Measurements from ENCODE around the gene NEUROG2. TPM values are rescaled to one million over a fixed set of nuclear protein-coding genes. Genes with fewer than 3 reads are reported as not detected.
A peak's percentile ranks its signal among the peaks of the same experiment; 100 is the strongest.
"Not testable (repeated sequence)": the region's sequence is repeated elsewhere in the genome, so short reads cannot be mapped to it uniquely, and the experiment has no call there.

The NEUROG2 gene
- polyA plus RNA-seq, 1 donor: not detected

GRCh38 chr4:112546476-112546875 lies 30.5 kb upstream of the NEUROG2 start:
- Histone ChIP-seq H3K27me3 (ENCODE audit: control insufficient read depth, insufficient read depth, low read length) (no peaks in the 10 kb centered on the region), H3K4me3 (ENCODE audit: low read length) (no peak overlapping the region), H3K36me3 (ENCODE audit: control insufficient read depth, insufficient read depth, low read length) (peaks cover 3% of the 10 kb centered on the region), H3K9me3 (ENCODE audit: control insufficient read depth, low read depth, low read length) (no peaks in the 10 kb centered on the region), H3K27ac (ENCODE audit: low read length) (no peak overlapping the region), H3K4me1 (ENCODE audit: control insufficient read depth, insufficient read depth, low read length) (no peaks in the 10 kb centered on the region)
- no CpG with 5 or more reads among the region's 2 CpGs for WGBS (ENCODE audit: insufficient coverage, low lambda C conversion rate)
- DNase-seq: no peak

- Histone ChIP-seq H3K4me3 (ENCODE audit: low read length) (no peak overlapping the region), H3K27me3 (ENCODE audit: control insufficient read depth, insufficient read depth, low read length) (no peaks in the 10 kb centered on the region), H3K36me3 (ENCODE audit: control insufficient read depth, insufficient read depth, low read length) (peaks cover 3% of the 10 kb centered on the region), H3K27ac (ENCODE audit: low read length) (no peak overlapping the region), H3K9me3 (ENCODE audit: control insufficient read depth, low read depth, low read length) (no peaks in the 10 kb centered on the region), H3K4me1 (ENCODE audit: control insufficient read depth, insufficient read depth, low read length) (no peaks in the 10 kb centered on the region)
- WGBS (ENCODE audit: insufficient coverage, low lambda C conversion rate): 90% methylated on average over 1 of the region's 3 CpGs
- DNase-seq: no peak
Observed at GRCh38 chr4:112545346-112545745, 29.4 kb upstream of the NEUROG2 start.

GRCh38 chr4:112540695-112541094 lies 24.7 kb upstream of the NEUROG2 start:
- no peak overlapping the region for H3K4me3 ChIP-seq (ENCODE audit: low read length)
- no peak for DNase-seq
- H3K27me3 ChIP-seq (ENCODE audit: control insufficient read depth, insufficient read depth, low read length): no peaks in the 10 kb centered on the region

GRCh38 chr4:112536123-112536522 lies 20.1 kb upstream of the NEUROG2 start:
- H3K4me1 ChIP-seq (ENCODE audit: control insufficient read depth, insufficient read depth, low read length): no peaks in the 10 kb centered on the region

More at GRCh38 chr4:112540695-112541094, 24.7 kb upstream of the NEUROG2 start:
- H3K36me3 ChIP-seq (ENCODE audit: control insufficient read depth, insufficient read depth, low read length): no peaks in the 10 kb centered on the region
- no CpG with 5 or more reads among the region's 1 CpG for WGBS (ENCODE audit: insufficient coverage, low lambda C conversion rate)
- no peaks in the 10 kb centered on the region for H3K9me3 ChIP-seq (ENCODE audit: control insufficient read depth, low read depth, low read length)
- H3K27ac ChIP-seq (ENCODE audit: low read length): no peak overlapping the region
- H3K4me1 ChIP-seq (ENCODE audit: control insufficient read depth, insufficient read depth, low read length): no peaks in the 10 kb centered on the region

GRCh38 chr4:112532267-112532666 lies 16.3 kb upstream of the NEUROG2 start:
- peaks cover 11% of the 10 kb centered on the region for H3K27me3 ChIP-seq (ENCODE audit: control insufficient read depth, insufficient read depth, low read length)
- H3K4me1 ChIP-seq (ENCODE audit: control insufficient read depth, insufficient read depth, low read length): no peaks in the 10 kb centered on the region
- WGBS (ENCODE audit: insufficient coverage, low lambda C conversion rate): 86% methylated on average over 1 of the region's 3 CpGs
- H3K27ac ChIP-seq (ENCODE audit: low read length): no peak overlapping the region
- no peaks in the 10 kb centered on the region for H3K9me3 ChIP-seq (ENCODE audit: control insufficient read depth, low read depth, low read length)
- no peak for DNase-seq
- H3K36me3 ChIP-seq (ENCODE audit: control insufficient read depth, insufficient read depth, low read length): no peaks in the 10 kb centered on the region
- H3K4me3 ChIP-seq (ENCODE audit: low read length): no peak overlapping the region

More at GRCh38 chr4:112536123-112536522, 20.1 kb upstream of the NEUROG2 start:
- no peak for DNase-seq
- Histone ChIP-seq H3K27ac (ENCODE audit: low read length) (no peak overlapping the region), H3K36me3 (ENCODE audit: control insufficient read depth, insufficient read depth, low read length) (no peaks in the 10 kb centered on the region), H3K27me3 (ENCODE audit: control insufficient read depth, insufficient read depth, low read length) (no peaks in the 10 kb centered on the region), H3K9me3 (ENCODE audit: control insufficient read depth, low read depth, low read length) (no peaks in the 10 kb centered on the region), H3K4me3 (ENCODE audit: low read length) (no peak overlapping the region)
- WGBS (ENCODE audit: insufficient coverage, low lambda C conversion rate): 71% methylated on average over 1 of the region's 2 CpGs

- DNase-seq: no peak
- Histone ChIP-seq H3K27me3 (ENCODE audit: control insufficient read depth, insufficient read depth, low read length) (peaks cover 19% of the 10 kb centered on the region), H3K4me3 (ENCODE audit: low read length) (no peak overlapping the region), H3K9me3 (ENCODE audit: control insufficient read depth, low read depth, low read length) (no peaks in the 10 kb centered on the region), H3K27ac (ENCODE audit: low read length) (no peak overlapping the region), H3K36me3 (ENCODE audit: control insufficient read depth, insufficient read depth, low read length) (no peaks in the 10 kb centered on the region), H3K4me1 (ENCODE audit: control insufficient read depth, insufficient read depth, low read length) (no peaks in the 10 kb centered on the region)
- WGBS (ENCODE audit: insufficient coverage, low lambda C conversion rate): 40% methylated on average over 1 of the region's 1 CpG
Observed at GRCh38 chr4:112531146-112531545, 15.2 kb upstream of the NEUROG2 start.

GRCh38 chr4:112526061-112526460 lies 10.1 kb upstream of the NEUROG2 start:
- Histone ChIP-seq H3K9me3 (ENCODE audit: control insufficient read depth, low read depth, low read length) (peaks cover 4% of the 10 kb centered on the region), H3K27me3 (ENCODE audit: control insufficient read depth, insufficient read depth, low read length) (peaks cover 67% of the 10 kb centered on the region), H3K4me1 (ENCODE audit: control insufficient read depth, insufficient read depth, low read length) (no peaks in the 10 kb centered on the region), H3K27ac (ENCODE audit: low read length) (no peak overlapping the region), H3K36me3 (ENCODE audit: control insufficient read depth, insufficient read depth, low read length) (no peaks in the 10 kb centered on the region), H3K4me3 (ENCODE audit: low read length) (no peak overlapping the region)
- no peak for DNase-seq
- no CpG with 5 or more reads among the region's 1 CpG for WGBS (ENCODE audit: insufficient coverage, low lambda C conversion rate)

- DNase-seq: peak in 1 of 2 donors; percentile 61
- WGBS (ENCODE audit: insufficient coverage, low lambda C conversion rate): no CpG with 5 or more reads among the region's 46 CpGs
- H3K9me3 ChIP-seq (ENCODE audit: control insufficient read depth, low read depth, low read length): peaks cover 4% of the 10 kb centered on the region
- H3K4me3 ChIP-seq (ENCODE audit: low read length): peak overlapping the region; percentile 13
- peaks cover 79% of the 10 kb centered on the region for H3K27me3 ChIP-seq (ENCODE audit: control insufficient read depth, insufficient read depth, low read length)
- H3K4me1 ChIP-seq (ENCODE audit: control insufficient read depth, insufficient read depth, low read length): no peaks in the 10 kb centered on the region
- no peak overlapping the region for H3K27ac ChIP-seq (ENCODE audit: low read length)
- no peaks in the 10 kb centered on the region for H3K36me3 ChIP-seq (ENCODE audit: control insufficient read depth, insufficient read depth, low read length)
Observed at GRCh38 chr4:112523764-112524505, 8.0 kb upstream of the NEUROG2 start.

- 7% methylated on average over 6 of the region's 37 CpGs for WGBS (ENCODE audit: insufficient coverage, low lambda C conversion rate)
- peak in 1 of 2 donors; percentile 52 for DNase-seq
- H3K4me1 ChIP-seq (ENCODE audit: control insufficient read depth, insufficient read depth, low read length): no peaks in the 10 kb centered on the region
- H3K4me3 ChIP-seq (ENCODE audit: low read length): no peak overlapping the region
- no peaks in the 10 kb centered on the region for H3K36me3 ChIP-seq (ENCODE audit: control insufficient read depth, insufficient read depth, low read length)
- H3K27ac ChIP-seq (ENCODE audit: low read length): no peak overlapping the region
- H3K9me3 ChIP-seq (ENCODE audit: control insufficient read depth, low read depth, low read length): peaks cover 4% of the 10 kb centered on the region
- peaks cover 86% of the 10 kb centered on the region for H3K27me3 ChIP-seq (ENCODE audit: control insufficient read depth, insufficient read depth, low read length)
Observed at GRCh38 chr4:112523008-112523721, 7.2 kb upstream of the NEUROG2 start.

GRCh38 chr4:112522431-112522830 lies 6.5 kb upstream of the NEUROG2 start:
- not testable (repeated sequence) for H3K27ac ChIP-seq (ENCODE audit: low read length); H3K9me3 ChIP-seq (ENCODE audit: control insufficient read depth, low read depth, low read length); H3K4me1 ChIP-seq (ENCODE audit: control insufficient read depth, insufficient read depth, low read length); DNase-seq; H3K4me3 ChIP-seq (ENCODE audit: low read length); H3K36me3 ChIP-seq (ENCODE audit: control insufficient read depth, insufficient read depth, low read length)
- no CpG with 5 or more reads among the region's 17 CpGs for WGBS (ENCODE audit: insufficient coverage, low lambda C conversion rate)
- H3K27me3 ChIP-seq (ENCODE audit: control insufficient read depth, insufficient read depth, low read length): peaks cover 91% of the 10 kb centered on the region

All from large intestine (tissue), 3 donors.